Kidney (tissue), 14 donors: Measurements from ENCODE around the gene TSC2. TPM values are rescaled to one million over a fixed set of nuclear protein-coding genes. Genes with fewer than 3 reads are reported as not detected.

Experiments
- DNase-seq, 5 donors: peaks; one replicate each; pipeline ENCODE4 v3.0.0-alpha.2; 2013 to 2020
- FAIRE-seq: peaks from 2 replicates; lab custom pipeline; 2012; peaks lifted over from hg19 to GRCh38; lab: Jason Lieb, UNC
- H3K27ac ChIP-seq, 2 donors: one replicate each; pipeline ENCODE4 v1.7.0; 2013; ENCODE audit warnings: low read depth in 2 of 2, low read length in 2 of 2, inconsistent platforms in 1 of 2
- H3K27me3 ChIP-seq: one replicate; pipeline ENCODE4 v1.7.1; 2013; ENCODE audit warnings: low read length, inconsistent platforms; ENCODE audit not compliant: control insufficient read depth, insufficient read depth
- H3K36me3 ChIP-seq, 3 donors: one replicate each; pipeline versions ENCODE4 v1.7.0 to v1.7.1; 2013; ENCODE audit warnings: low read length in 3 of 3, control low read depth in 1 of 3, inconsistent platforms in 1 of 3; ENCODE audit not compliant: insufficient read depth in 3 of 3, control insufficient read depth in 2 of 3
- H3K4me1 ChIP-seq, 3 donors: one replicate each; pipeline versions ENCODE4 v1.7.0 to v1.7.1; 2013; ENCODE audit warnings: low read length in 3 of 3, inconsistent platforms in 1 of 3, low read depth in 1 of 3; ENCODE audit not compliant: control insufficient read depth in 2 of 3, insufficient read depth in 2 of 3
- H3K4me3 ChIP-seq, 3 donors: one replicate each; pipeline versions ENCODE4 v1.7.0 to v1.8.1; 2013; ENCODE audit warnings: low read length in 3 of 3, control low read depth in 1 of 3, inconsistent platforms in 1 of 3
- H3K9ac ChIP-seq, 3 donors: one replicate each; pipeline versions ENCODE4 v1.7.0 to v1.7.1; 2013; ENCODE audit warnings: low read length in 3 of 3, control low read depth in 1 of 3, inconsistent platforms in 1 of 3
- H3K9me3 ChIP-seq, 3 donors: one replicate each; pipeline versions ENCODE4 v1.7.0 to v1.7.1; 2013; ENCODE audit warnings: low read length in 3 of 3, control low read depth in 1 of 3, inconsistent platforms in 1 of 3; ENCODE audit not compliant: control insufficient read depth in 2 of 3, insufficient read depth in 1 of 3
- intact Hi-C: fragments of 100-400 bp; cut with DNase I; formaldehyde crosslinking; loops from one replicate; pipeline ENCODE4 v1.11.1; 2022
- polyA plus RNA-seq: library from polyadenylated mRNA; stranded (reverse); fragments of 350-450 nt; fragmentation: Illumina TruSeq; extraction: RNeasy Lipid Tissue Mini Kit (QIAGEN cat#74804); gene quantifications from one replicate; pipeline ENCODE4 v1.2.3, GENCODE V29; 2014; ENCODE audit warnings: low read depth, low replicate concordance; ENCODE audit not compliant: insufficient read depth
- total RNA-seq: library from RNA; stranded (reverse); fragmentation: NEBNext Ultra II Directional; extraction: Animal tissue kit (Norgen Biotek cat#: 25700); gene quantifications from one replicate; pipeline ENCODE4 v1.2.1, GENCODE V29; 2021
- TF ChIP-seq, protein P1 (sequence below): IDR thresholded peaks from 3 replicates; pipeline ENCODE4 v1.5.1; 2012; ENCODE audit warnings: mild to moderate bottlenecking, moderate library complexity, borderline replicate concordance; ENCODE audit not compliant: insufficient read depth; ENCODE audit errors: extremely low read depth
- donor health status: control.
- donor health status: control.
- donor health status: control.
- donor health status: control.
- donor health status: control.
- donor health status: DM: yes; HTN: yes; CAD: no.
- donor health status: Normal renal cell carcinoma (clear cell type).

Gene TSC2
- total and polyA plus RNA-seq, 2 donors from 2014 or later, result 40.0 to 151 TPM

GRCh38 chr16:2064368-2064945, 16.7 kb downstream of the TSC2 start:
- H3K4me3 ChIP-seq, result no peak overlapping the region
- no peak for DNase-seq
- no peaks in the 10 kb centered on the region for H3K27me3 ChIP-seq
- no peaks in the 10 kb centered on the region for H3K4me1 ChIP-seq
- no peak overlapping the region for H3K9ac ChIP-seq
- TF ChIP-seq, protein P1, sequence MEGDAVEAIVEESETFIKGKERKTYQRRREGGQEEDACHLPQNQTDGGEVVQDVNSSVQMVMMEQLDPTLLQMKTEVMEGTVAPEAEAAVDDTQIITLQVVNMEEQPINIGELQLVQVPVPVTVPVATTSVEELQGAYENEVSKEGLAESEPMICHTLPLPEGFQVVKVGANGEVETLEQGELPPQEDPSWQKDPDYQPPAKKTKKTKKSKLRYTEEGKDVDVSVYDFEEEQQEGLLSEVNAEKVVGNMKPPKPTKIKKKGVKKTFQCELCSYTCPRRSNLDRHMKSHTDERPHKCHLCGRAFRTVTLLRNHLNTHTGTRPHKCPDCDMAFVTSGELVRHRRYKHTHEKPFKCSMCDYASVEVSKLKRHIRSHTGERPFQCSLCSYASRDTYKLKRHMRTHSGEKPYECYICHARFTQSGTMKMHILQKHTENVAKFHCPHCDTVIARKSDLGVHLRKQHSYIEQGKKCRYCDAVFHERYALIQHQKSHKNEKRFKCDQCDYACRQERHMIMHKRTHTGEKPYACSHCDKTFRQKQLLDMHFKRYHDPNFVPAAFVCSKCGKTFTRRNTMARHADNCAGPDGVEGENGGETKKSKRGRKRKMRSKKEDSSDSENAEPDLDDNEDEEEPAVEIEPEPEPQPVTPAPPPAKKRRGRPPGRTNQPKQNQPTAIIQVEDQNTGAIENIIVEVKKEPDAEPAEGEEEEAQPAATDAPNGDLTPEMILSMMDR, result no peak
- H3K27ac ChIP-seq, result no peak overlapping the region
- no peaks in the 10 kb centered on the region for H3K9me3 ChIP-seq
- no peak for FAIRE-seq
- intact Hi-C loops, result no loop called here
- peaks cover 2 to 36% (median 17%) of the 10 kb centered on the region in 3 donors for H3K36me3 ChIP-seq

GRCh38 chr16:2066139-2066538, 18.4 kb downstream of the TSC2 start:
- Histone ChIP-seq H3K9ac (no peak overlapping the region), H3K27ac (no peak overlapping the region), H3K4me1 (no peaks in the 10 kb centered on the region), H3K9me3 (no peaks in the 10 kb centered on the region), H3K36me3 (peaks cover 2 to 35% (median 22%) of the 10 kb centered on the region in 3 donors), H3K4me3 (no peak overlapping the region), H3K27me3 (no peaks in the 10 kb centered on the region)
- no peak for DNase-seq
- TF ChIP-seq, protein P1, result no peak
- intact Hi-C loops, result no loop called here
- FAIRE-seq, result no peak

DNA sequence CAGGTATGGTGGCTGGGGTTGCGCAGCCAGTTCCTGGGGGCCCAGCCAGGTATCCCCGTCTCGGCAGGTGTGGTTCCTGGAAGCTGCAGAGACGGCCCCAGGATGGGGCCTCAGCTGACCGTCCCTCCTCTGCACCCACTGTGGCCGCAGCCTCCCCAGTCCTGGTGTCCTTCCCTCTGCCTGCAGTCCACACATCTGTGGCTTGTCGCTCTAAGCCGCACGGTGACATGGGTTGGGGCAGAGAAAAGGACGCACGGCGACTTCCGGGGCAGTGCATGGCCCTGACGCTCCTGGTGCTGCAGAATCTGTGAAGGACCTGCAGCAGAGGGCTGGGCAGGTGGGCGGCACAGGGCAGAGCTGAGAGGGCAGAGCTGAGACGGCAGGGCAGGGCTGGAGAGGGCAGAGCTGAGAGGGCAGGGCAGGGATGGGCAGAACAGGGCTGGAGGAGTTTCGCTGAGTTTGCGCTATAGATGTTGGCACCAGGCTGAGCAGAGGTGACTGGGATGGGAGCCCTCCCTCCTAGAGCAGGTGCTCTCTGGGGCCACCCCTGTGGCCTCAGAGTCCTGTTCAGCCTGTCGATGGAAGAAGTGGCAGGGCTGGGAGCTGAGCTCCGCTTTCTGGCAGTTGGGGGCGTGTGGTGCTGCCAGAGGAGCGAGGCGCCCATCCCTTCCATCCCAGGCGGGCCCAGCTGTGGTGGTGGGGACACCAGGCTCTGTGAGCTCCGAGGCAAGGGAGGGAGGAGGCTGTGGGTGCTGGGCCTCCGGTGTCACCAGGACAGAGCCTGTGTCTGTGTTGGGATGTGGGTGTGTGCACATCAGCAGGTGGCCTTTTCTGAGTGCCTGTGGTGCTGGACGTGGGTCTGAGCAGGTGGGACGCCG, 23.0 kb downstream of the TSC2 start:
- Histone ChIP-seq H3K9me3 (no peaks in the 10 kb centered on the region), H3K4me1 (no peaks in the 10 kb centered on the region), H3K4me3 (no peak overlapping the region), H3K36me3 (peaks cover 2 to 40% (median 15%) of the 10 kb centered on the region in 3 donors), H3K27me3 (no peaks in the 10 kb centered on the region), H3K27ac (no peak overlapping the region), H3K9ac (no peak overlapping the region)
- intact Hi-C loops, result no loop called here
- TF ChIP-seq, protein P1, result no peak
- DNase-seq, result no peak
- FAIRE-seq, result no peak
